CD8-positive, alpha-beta memory T cell (primary cell): ENCODE measurements around the gene PRR3. TPM values are rescaled to one million over a fixed set of nuclear protein-coding genes. Genes with fewer than 3 reads are reported as not detected.

Source experiments
- CTCF ChIA-PET: fragments of 350-600 bp; sonication (Branson Sonifier 250); formaldehyde crosslinking; loops from one replicate; lab custom pipeline; 2021; ENCODE audit warnings: antibody characterized with exemption; lab: Charles Lee
- POLR2A ChIA-PET: fragments of 350-600 bp; sonication (Branson Sonifier 250); formaldehyde crosslinking; loops from one replicate; lab custom pipeline; 2021; ENCODE audit warnings: antibody characterized with exemption; lab: Charles Lee
- DNase-seq, 5 donors: peaks; one replicate each; pipeline versions ENCODE4 v3.0.0 to v3.0.0-alpha.2; 2020 to 2022; ENCODE audit warnings: mixed read lengths in 1 of 5
- H3K27ac ChIP-seq: one replicate; pipeline ENCODE4 v1.7.0; 2013; ENCODE audit warnings: low read depth, mild to moderate bottlenecking, low read length, moderate library complexity
- H3K27me3 ChIP-seq: 2 replicates; pipeline ENCODE4 v1.7.0; 2013; ENCODE audit warnings: low read length, mild to moderate bottlenecking; ENCODE audit not compliant: insufficient read depth, poor library complexity, severe bottlenecking
- H3K36me3 ChIP-seq: 2 replicates; pipeline ENCODE4 v1.7.0; 2013; ENCODE audit warnings: mild to moderate bottlenecking, low read length, moderate library complexity; ENCODE audit not compliant: insufficient read depth
- H3K4me1 ChIP-seq: 2 replicates; pipeline ENCODE4 v1.7.0; 2013; ENCODE audit warnings: mild to moderate bottlenecking, low read length, moderate library complexity; ENCODE audit not compliant: insufficient read depth
- H3K4me3 ChIP-seq: 2 replicates; pipeline ENCODE4 v1.7.0; 2013; ENCODE audit warnings: mild to moderate bottlenecking, low read length
- H3K9me3 ChIP-seq: 2 replicates; pipeline ENCODE4 v1.7.0; 2013; ENCODE audit warnings: mild to moderate bottlenecking, low read length
- H3K27ac Mint-ChIP-seq, 8 donors: one replicate each; pipeline ENCODE4 v1.8.0; 2020 to 2021; ENCODE audit warnings: mixed read lengths in 8 of 8, mild to moderate bottlenecking in 6 of 8, inconsistent platforms in 3 of 8, moderate library complexity in 3 of 8
- H3K27me3 Mint-ChIP-seq, 2 donors: one replicate each; pipeline ENCODE4 v1.8.0; 2020 to 2021; ENCODE audit warnings: mixed read lengths in 2 of 2, mild to moderate bottlenecking in 1 of 2, moderate library complexity in 1 of 2
- H3K36me3 Mint-ChIP-seq, 3 donors: one replicate each; pipeline ENCODE4 v1.8.0; 2020 to 2021; ENCODE audit warnings: mixed read lengths in 3 of 3, inconsistent platforms in 1 of 3, mild to moderate bottlenecking in 1 of 3
- H3K4me1 Mint-ChIP-seq, 3 donors: one replicate each; pipeline ENCODE4 v1.8.0; 2020 to 2021; ENCODE audit warnings: mixed read lengths in 3 of 3, inconsistent platforms in 1 of 3, mild to moderate bottlenecking in 1 of 3
- H3K4me3 Mint-ChIP-seq, 7 donors: one replicate each; pipeline ENCODE4 v1.8.0; 2020 to 2021; ENCODE audit warnings: mixed read lengths in 7 of 7, mild to moderate bottlenecking in 6 of 7, moderate library complexity in 4 of 7, inconsistent platforms in 2 of 7
- H3K9me3 Mint-ChIP-seq, 5 donors: one replicate each; pipeline ENCODE4 v1.8.0; 2020 to 2022; ENCODE audit warnings: mixed read lengths in 5 of 5, mild to moderate bottlenecking in 3 of 5, moderate library complexity in 2 of 5, inconsistent platforms in 1 of 5
- polyA plus RNA-seq: library from polyadenylated mRNA; unstranded; fragments of 300-500 nt; fragmentation: Illumina TruSeq; gene quantifications from one replicate; pipeline ENCODE4 v1.2.3, GENCODE V29; 2021
- total RNA-seq, 2 experiments: library from RNA; stranded (reverse); gene quantifications; one replicate each; pipeline ENCODE4 v1.2.3, GENCODE V29; 2021

The PRR3 gene
- total and polyA plus RNA-seq, 3 experiments from 2014 or later: 8.9 to 28.9 (median 28.2) TPM

- ChIA-PET POLR2A (interaction anchor here (0.6 to 2.7 kb wide), 9 partner anchors 11 to 162 kb away, joined by 3 to 32 read pairs (median 4); partner anchors contain the start of genes ABCF1, MDC1, MRPS18B and PPP1R10), CTCF (interaction anchor here (0.6 to 7.6 kb wide), 9 partner anchors 10 to 167 kb away, joined by 3 to 35 read pairs (median 6); no protein-coding TSS in a partner anchor)
- peak overlapping the region; percentile 94 to 100 (median 99) for H3K4me3 Mint-ChIP-seq
- peaks cover 39 to 61% (median 58%) of the 10 kb centered on the region in 3 donors for H3K4me1 Mint-ChIP-seq
- no peaks in the 10 kb centered on the region for H3K27me3 ChIP-seq
- H3K27me3 Mint-ChIP-seq: peaks cover 0 to 4% of the 10 kb centered on the region in 2 donors
- H3K9me3 ChIP-seq: no peaks in the 10 kb centered on the region
- peaks cover 3 to 76% (median 26%) of the 10 kb centered on the region in 3 donors for H3K36me3 Mint-ChIP-seq
- H3K4me3 ChIP-seq: peak overlapping the region; percentile 97
- peak overlapping the region; percentile 98 to 100 (median 100) for H3K27ac Mint-ChIP-seq
- no peaks in the 10 kb centered on the region for H3K9me3 Mint-ChIP-seq
- H3K36me3 ChIP-seq: peaks cover 42% of the 10 kb centered on the region
- H3K4me1 ChIP-seq: peaks cover 13% of the 10 kb centered on the region
- H3K27ac ChIP-seq: peak overlapping the region; percentile 98
- DNase-seq: peak in 1 of 5 donors; percentile 18
These were observed 1.9 kb upstream of the PRR3 start for GRCh38 chr6:30554962-30555815.

GRCh38 chr6:30555816-30556065, 1.4 kb upstream of the PRR3 start:
- no peaks in the 10 kb centered on the region for H3K27me3 ChIP-seq
- ChIA-PET POLR2A (interaction anchor here (0.6 to 2.7 kb wide), 9 partner anchors 11 to 162 kb away, joined by 3 to 32 read pairs (median 4); partner anchors contain the start of genes ABCF1, MDC1, MRPS18B and PPP1R10), CTCF (interaction anchor here (1.5 to 7.6 kb wide), 6 partner anchors 10 to 166 kb away, joined by 3 to 35 read pairs (median 12); no protein-coding TSS in a partner anchor)
- H3K9me3 ChIP-seq: no peaks in the 10 kb centered on the region
- peaks cover 13% of the 10 kb centered on the region for H3K4me1 ChIP-seq
- H3K36me3 ChIP-seq: peaks cover 40% of the 10 kb centered on the region
- peak overlapping the region; percentile 97 for H3K4me3 ChIP-seq
- Mint-ChIP-seq H3K27me3 (peaks cover 0 to 4% of the 10 kb centered on the region in 2 donors), H3K36me3 (peaks cover 3 to 72% (median 22%) of the 10 kb centered on the region in 3 donors), H3K9me3 (no peaks in the 10 kb centered on the region), H3K27ac (peak overlapping the region; percentile 98 to 100 (median 100)), H3K4me3 (peak overlapping the region; percentile 94 to 100 (median 99)), H3K4me1 (peaks cover 39 to 63% (median 58%) of the 10 kb centered on the region in 3 donors)
- H3K27ac ChIP-seq: peak overlapping the region; percentile 98
- DNase-seq: no peak

- peak within 1 kb of the TSS; percentile 97 for H3K4me3 ChIP-seq
- H3K9me3 ChIP-seq: no peaks in the 10 kb centered on the region
- Mint-ChIP-seq H3K27me3 (peaks cover 0 to 4% of the 10 kb centered on the region in 2 donors), H3K27ac (peak within 1 kb of the TSS; percentile 98 to 100 (median 100)), H3K4me1 (peaks cover 39 to 63% (median 58%) of the 10 kb centered on the region in 3 donors), H3K4me3 (peak within 1 kb of the TSS; percentile 94 to 100 (median 99)), H3K36me3 (peaks cover 3 to 68% (median 18%) of the 10 kb centered on the region in 3 donors), H3K9me3 (no peaks in the 10 kb centered on the region)
- peak; percentile 99 to 100 (median 99) for DNase-seq
- H3K27me3 ChIP-seq: no peaks in the 10 kb centered on the region
- ChIA-PET CTCF (interaction anchor here (0.9 to 7.6 kb wide), 9 partner anchors 11 to 166 kb away, joined by 4 to 35 read pairs (median 8); partner anchors contain the start of gene ABCF1), POLR2A (interaction anchor here (0.8 to 2.7 kb wide), 9 partner anchors 12 to 1096 kb away, joined by 3 to 32 read pairs (median 4); partner anchors contain the start of genes ABCF1, BAG6, MDC1 and MRPS18B)
- peaks cover 34% of the 10 kb centered on the region for H3K36me3 ChIP-seq
- H3K27ac ChIP-seq: peak within 1 kb of the TSS; percentile 98
- H3K4me1 ChIP-seq: peaks cover 13% of the 10 kb centered on the region
These were observed 809 bp upstream of the PRR3 start, which contains the start of gene GNL1 for GRCh38 chr6:30556066-30556905. Gene GNL1, minus strand, starts transcription at chr6:30556489. Its CDS starts 286 bp downstream, at chr6:30556203.

GRCh38 chr6:30557683-30557981, 537 bp downstream of the PRR3 start:
- H3K27me3 Mint-ChIP-seq: peaks cover 0 to 4% of the 10 kb centered on the region in 2 donors
- H3K4me3 Mint-ChIP-seq: peak overlapping the region; percentile 94 to 100 (median 99)
- H3K4me1 Mint-ChIP-seq: peaks cover 35 to 63% (median 61%) of the 10 kb centered on the region in 3 donors
- Histone ChIP-seq H3K36me3 (peaks cover 25% of the 10 kb centered on the region), H3K4me3 (peak overlapping the region; percentile 97), H3K27ac (peak overlapping the region; percentile 98), H3K4me1 (peaks cover 13% of the 10 kb centered on the region), H3K27me3 (no peaks in the 10 kb centered on the region), H3K9me3 (no peaks in the 10 kb centered on the region)
- no peak for DNase-seq
- ChIA-PET CTCF (interaction anchor here (1.2 to 4.6 kb wide), 7 partner anchors 9 to 104 kb away, joined by 3 to 30 read pairs (median 7); partner anchors contain the start of gene ABCF1), POLR2A (interaction anchor here (0.9 to 2.7 kb wide), 6 partner anchors 8 to 64 kb away, joined by 3 to 32 read pairs (median 5); partner anchors contain the start of gene ABCF1)
- peaks cover 3 to 63% (median 11%) of the 10 kb centered on the region in 3 donors for H3K36me3 Mint-ChIP-seq
- H3K9me3 Mint-ChIP-seq: no peaks in the 10 kb centered on the region
- H3K27ac Mint-ChIP-seq: peak overlapping the region; percentile 98 to 100 (median 100)

GRCh38 chr6:30560930-30561329, 3.8 kb downstream of the PRR3 start:
- H3K4me3 ChIP-seq: no peak overlapping the region
- DNase-seq: no peak
- Mint-ChIP-seq H3K9me3 (no peaks in the 10 kb centered on the region), H3K27ac (peak overlapping the region in 1 of 8 donors; percentile 37), H3K4me3 (no peak overlapping the region), H3K4me1 (peaks cover 19 to 46% (median 37%) of the 10 kb centered on the region in 3 donors), H3K27me3 (peaks cover 0 to 4% of the 10 kb centered on the region in 2 donors), H3K36me3 (peaks cover 5 to 43% (median 6%) of the 10 kb centered on the region in 3 donors)
- H3K27ac ChIP-seq: no peak overlapping the region
- POLR2A ChIA-PET: no interaction called here
- H3K27me3 ChIP-seq: no peaks in the 10 kb centered on the region
- peaks cover 13% of the 10 kb centered on the region for H3K4me1 ChIP-seq
- no peaks in the 10 kb centered on the region for H3K9me3 ChIP-seq
- CTCF ChIA-PET: interaction anchor here (0.7 kb wide), 1 partner anchor 16 kb away, joined by 3 read pairs; no protein-coding TSS in a partner anchor
- H3K36me3 ChIP-seq: peaks cover 11% of the 10 kb centered on the region

GRCh38 chr6:30562470-30563425, 5.7 kb downstream of the PRR3 start:
- H3K27me3 Mint-ChIP-seq: no peaks in the 10 kb centered on the region
- POLR2A ChIA-PET: interaction anchor here (1.2 kb wide), 1 partner anchor 8 kb away, joined by 5 read pairs; the partner anchor contains the start of gene ABCF1
- DNase-seq: no peak
- H3K36me3 ChIP-seq: peaks cover 11% of the 10 kb centered on the region
- no peaks in the 10 kb centered on the region for H3K27me3 ChIP-seq
- no peak overlapping the region for H3K4me3 ChIP-seq
- peak overlapping the region in 1 of 7 donors; percentile 70 for H3K4me3 Mint-ChIP-seq
- no peak overlapping the region for H3K27ac ChIP-seq
- peaks cover 11 to 33% (median 25%) of the 10 kb centered on the region in 3 donors for H3K4me1 Mint-ChIP-seq
- peaks cover 10% of the 10 kb centered on the region for H3K4me1 ChIP-seq
- H3K36me3 Mint-ChIP-seq: peaks cover 5 to 28% (median 6%) of the 10 kb centered on the region in 3 donors
- peak overlapping the region in 6 of 8 donors; percentile 6 to 90 (median 54) for H3K27ac Mint-ChIP-seq
- H3K9me3 Mint-ChIP-seq: no peaks in the 10 kb centered on the region
- CTCF ChIA-PET: interaction anchor here (0.7 to 2.1 kb wide), 4 partner anchors 8 to 21 kb away, joined by 3 to 8 read pairs (median 3); partner anchors contain the start of gene ABCF1
- no peaks in the 10 kb centered on the region for H3K9me3 ChIP-seq
